CD4-positive, alpha-beta T cell treated with Interferon gamma for 1 hour (primary cell): ENCODE results near the gene UBE2D2.
A peak's percentile ranks its signal among the peaks of the same experiment; 100 is the strongest.

Experiments
- DNase-seq: peaks from one replicate; pipeline ENCODE4 v3.0.0-alpha.2; 2020

UBE2D2 gene

GRCh38 chr5:139636975-139637408, 75.9 kb downstream of the UBE2D2 start:
- DNase-seq, result peak; percentile 33

- DNase-seq, result peak; percentile 68
Observed at GRCh38 chr5:139637438-139638089, 76.4 kb downstream of the UBE2D2 start.

GRCh38 chr5:139638090-139638735, 77.1 kb downstream of the UBE2D2 start:
- peak; percentile 53 for DNase-seq

- DNase-seq, result no peak
Observed at GRCh38 chr5:139638736-139639618, 77.8 kb downstream of the UBE2D2 start.

GRCh38 chr5:139639619-139640380, 78.7 kb downstream of the UBE2D2 start:
- DNase-seq, result no peak

- DNase-seq, result no peak
Observed at GRCh38 chr5:139640421-139641115, 79.4 kb downstream of the UBE2D2 start.

GRCh38 chr5:139641116-139642080, 80.3 kb downstream of the UBE2D2 start:
- DNase-seq, result no peak

GRCh38 chr5:139642213-139642612, 81.1 kb downstream of the UBE2D2 start:
- no peak for DNase-seq

GRCh38 chr5:139642891-139643871, 82.0 kb downstream of the UBE2D2 start:
- DNase-seq, result no peak

GRCh38 chr5:139644001-139644456, 82.9 kb downstream of the UBE2D2 start:
- no peak for DNase-seq

- no peak for DNase-seq
Observed at GRCh38 chr5:139644646-139645429, 83.7 kb downstream of the UBE2D2 start.

GRCh38 chr5:139645430-139645871, 84.3 kb downstream of the UBE2D2 start:
- no peak for DNase-seq

GRCh38 chr5:139646111-139646510, 85.0 kb downstream of the UBE2D2 start:
- no peak for DNase-seq

- no peak for DNase-seq
Observed at GRCh38 chr5:139646912-139647505, 85.9 kb downstream of the UBE2D2 start.

- no peak for DNase-seq
Observed at GRCh38 chr5:139647506-139648204, 86.5 kb downstream of the UBE2D2 start.

- DNase-seq, result peak; percentile 70
Observed at GRCh38 chr5:139648205-139649081, 87.3 kb downstream of the UBE2D2 start, which contains the start of gene CXXC5. Gene CXXC5, plus strand, starts transcription at chr5:139648349. Its CDS starts 32,175 bp downstream, at chr5:139680524.
